Progenitor cell of endocrine pancreas (in vitro differentiated cells): Measurements from ENCODE around the gene GOLM1. TPM values are rescaled to one million over a fixed set of nuclear protein-coding genes. Genes with fewer than 3 reads are reported as not detected.

ENCODE experiments used
- DNase-seq: peaks from one replicate; pipeline ENCODE4 v3.0.0; 2021; ENCODE audit warnings: low spot score; ENCODE audit not compliant: unreplicated experiment
- H3K27ac Mint-ChIP-seq: 2 replicates; pipeline ENCODE4 v1.8.0; 2021; ENCODE audit warnings: mild to moderate bottlenecking, moderate library complexity, mixed read lengths
- H3K27me3 Mint-ChIP-seq: 2 replicates; pipeline ENCODE4 v1.8.0; 2021; ENCODE audit warnings: mixed read lengths
- H3K36me3 Mint-ChIP-seq: 2 replicates; pipeline ENCODE4 v1.8.0; 2022; ENCODE audit warnings: mixed read lengths; ENCODE audit not compliant: insufficient read depth
- H3K4me1 Mint-ChIP-seq: 2 replicates; pipeline ENCODE4 v1.8.0; 2021; ENCODE audit warnings: low read depth, mixed read lengths
- H3K4me3 Mint-ChIP-seq: 2 replicates; pipeline ENCODE4 v1.8.0; 2021; ENCODE audit warnings: low read depth, mild to moderate bottlenecking, moderate library complexity, mixed read lengths
- H3K9me3 Mint-ChIP-seq: 2 replicates; pipeline ENCODE4 v1.8.0; 2021; ENCODE audit warnings: low read depth, mixed read lengths
- total RNA-seq: library from RNA; stranded (reverse); gene quantifications from 2 replicates; pipeline ENCODE4 v1.2.1, GENCODE V29; 2021
- TF ChIP-seq, protein P1 (sequence below): fragments of 200-600 bp; sonication (generic); IDR thresholded peaks from one replicate; pipeline ENCODE4 v1.5.0; 2021; ENCODE audit warnings: antibody characterized with exemption, mild to moderate bottlenecking; ENCODE audit not compliant: unreplicated experiment

GOLM1 gene
- total RNA-seq, 1 donor from 2014 or later: 104 TPM

GRCh38 chr9:86036555-86036954, 62.8 kb downstream of the GOLM1 start:
- H3K4me1 Mint-ChIP-seq: peaks cover 6% of the 10 kb centered on the region
- H3K9me3 Mint-ChIP-seq: peaks cover 3% of the 10 kb centered on the region
- TF ChIP-seq, protein P1, sequence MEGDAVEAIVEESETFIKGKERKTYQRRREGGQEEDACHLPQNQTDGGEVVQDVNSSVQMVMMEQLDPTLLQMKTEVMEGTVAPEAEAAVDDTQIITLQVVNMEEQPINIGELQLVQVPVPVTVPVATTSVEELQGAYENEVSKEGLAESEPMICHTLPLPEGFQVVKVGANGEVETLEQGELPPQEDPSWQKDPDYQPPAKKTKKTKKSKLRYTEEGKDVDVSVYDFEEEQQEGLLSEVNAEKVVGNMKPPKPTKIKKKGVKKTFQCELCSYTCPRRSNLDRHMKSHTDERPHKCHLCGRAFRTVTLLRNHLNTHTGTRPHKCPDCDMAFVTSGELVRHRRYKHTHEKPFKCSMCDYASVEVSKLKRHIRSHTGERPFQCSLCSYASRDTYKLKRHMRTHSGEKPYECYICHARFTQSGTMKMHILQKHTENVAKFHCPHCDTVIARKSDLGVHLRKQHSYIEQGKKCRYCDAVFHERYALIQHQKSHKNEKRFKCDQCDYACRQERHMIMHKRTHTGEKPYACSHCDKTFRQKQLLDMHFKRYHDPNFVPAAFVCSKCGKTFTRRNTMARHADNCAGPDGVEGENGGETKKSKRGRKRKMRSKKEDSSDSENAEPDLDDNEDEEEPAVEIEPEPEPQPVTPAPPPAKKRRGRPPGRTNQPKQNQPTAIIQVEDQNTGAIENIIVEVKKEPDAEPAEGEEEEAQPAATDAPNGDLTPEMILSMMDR: no peak
- no peak overlapping the region for H3K4me3 Mint-ChIP-seq
- H3K36me3 Mint-ChIP-seq: peaks cover 49% of the 10 kb centered on the region
- no peak for DNase-seq
- H3K27ac Mint-ChIP-seq: no peak overlapping the region
- no peaks in the 10 kb centered on the region for H3K27me3 Mint-ChIP-seq

DNA sequence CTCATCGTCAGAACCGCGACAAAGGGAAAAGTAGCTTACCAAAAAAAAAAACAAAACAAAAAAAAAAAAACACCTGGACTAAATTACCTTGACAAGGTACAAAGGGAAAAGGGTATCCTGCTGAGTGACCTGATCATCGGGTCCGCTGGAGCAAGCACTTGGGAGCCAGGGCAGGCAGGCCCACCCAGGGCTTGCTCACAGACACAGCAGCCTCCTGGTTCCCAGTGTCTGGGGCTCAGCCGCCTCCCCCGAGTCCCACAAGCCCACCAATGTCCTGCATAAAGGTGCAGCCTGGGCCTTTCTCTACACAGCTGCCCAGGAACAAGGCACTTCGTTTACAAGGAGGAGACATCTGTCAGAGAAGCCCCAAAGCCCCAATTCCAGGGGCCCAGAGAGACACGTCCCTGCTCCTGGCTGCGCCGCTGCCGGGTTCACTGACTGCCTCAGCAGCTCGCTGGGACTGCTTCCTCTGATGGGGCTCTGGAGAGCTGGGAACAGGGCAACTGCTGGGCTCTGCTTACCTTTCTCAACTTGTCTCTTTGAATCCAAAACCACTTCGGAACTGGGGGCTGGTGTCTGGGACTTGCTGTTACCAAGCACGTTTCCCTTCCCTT, 63.4 kb downstream of the GOLM1 start:
- no peak for DNase-seq
- peaks cover 3% of the 10 kb centered on the region for H3K9me3 Mint-ChIP-seq
- H3K27me3 Mint-ChIP-seq: no peaks in the 10 kb centered on the region
- TF ChIP-seq, protein P1: no peak
- H3K4me3 Mint-ChIP-seq: no peak overlapping the region
- H3K4me1 Mint-ChIP-seq: peaks cover 6% of the 10 kb centered on the region
- H3K27ac Mint-ChIP-seq: peak overlapping the region; percentile 24
- H3K36me3 Mint-ChIP-seq: peaks cover 51% of the 10 kb centered on the region

DNA sequence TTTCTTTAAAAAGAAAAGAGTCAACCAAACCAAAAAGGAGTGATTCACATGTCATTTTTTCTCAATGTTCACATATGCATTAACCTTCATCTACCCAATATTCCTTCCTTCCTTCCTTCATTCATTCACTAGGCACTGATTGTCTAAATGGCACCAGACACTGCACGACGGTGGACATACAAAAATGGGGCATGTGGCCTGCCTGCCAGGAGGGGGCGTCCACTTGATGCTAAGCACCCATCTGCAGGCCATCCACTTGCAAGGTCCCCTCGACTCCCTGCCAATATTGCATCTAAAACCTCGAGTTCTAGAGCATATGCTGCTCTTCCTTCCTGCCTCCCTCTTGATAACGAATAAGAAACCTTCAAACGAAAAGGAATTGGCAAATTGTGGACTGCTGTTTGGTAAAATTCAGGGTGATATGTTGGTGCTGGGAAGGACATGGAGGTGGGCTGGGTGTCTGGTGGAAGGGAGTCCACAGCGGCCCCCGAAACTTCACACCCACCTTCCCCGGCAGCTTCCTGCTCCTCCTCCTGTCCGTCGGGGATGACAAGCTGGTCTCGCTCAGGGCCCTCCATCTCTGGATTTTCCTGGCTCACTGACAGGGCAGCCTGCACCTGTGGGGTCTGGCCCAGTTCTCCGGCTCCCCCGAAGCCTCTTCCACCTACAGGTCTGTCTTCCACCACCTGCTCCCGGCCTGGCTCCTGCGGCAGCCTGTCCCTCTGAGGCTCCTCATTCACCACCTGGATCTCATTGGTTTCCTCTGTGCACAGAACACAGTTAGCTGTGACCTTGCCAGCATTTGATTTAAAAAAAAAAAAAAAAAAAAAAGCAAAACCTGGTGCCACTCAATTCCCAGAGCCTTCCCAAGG, 64.3 kb downstream of the GOLM1 start:
- Mint-ChIP-seq H3K4me1 (peaks cover 6% of the 10 kb centered on the region), H3K9me3 (peaks cover 3% of the 10 kb centered on the region), H3K27me3 (no peaks in the 10 kb centered on the region), H3K36me3 (peaks cover 53% of the 10 kb centered on the region), H3K4me3 (no peak overlapping the region), H3K27ac (no peak overlapping the region)
- TF ChIP-seq, protein P1: peak; percentile 66
- DNase-seq: no peak

DNA sequence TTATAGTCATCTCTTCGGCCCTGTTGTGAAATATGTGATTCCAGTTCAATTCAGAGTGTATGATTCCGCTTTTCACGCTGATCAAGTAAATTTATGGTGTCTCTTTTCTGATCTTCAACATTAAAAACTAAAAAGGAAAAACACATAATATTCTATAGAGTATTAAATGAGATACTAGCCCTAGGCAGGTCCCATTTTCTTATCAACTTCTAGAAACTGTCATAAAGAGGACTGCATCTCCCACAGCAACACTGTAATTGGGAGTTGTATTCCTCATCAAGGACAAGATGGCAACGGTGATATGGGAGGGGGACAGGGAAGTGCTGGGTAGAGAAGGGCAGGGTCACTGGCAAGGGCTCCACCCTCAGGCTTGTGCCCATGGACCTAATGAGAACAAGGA, 71.6 kb downstream of the GOLM1 start:
- Mint-ChIP-seq H3K4me1 (no peaks in the 10 kb centered on the region), H3K27me3 (no peaks in the 10 kb centered on the region), H3K27ac (no peak overlapping the region), H3K36me3 (peaks cover 49% of the 10 kb centered on the region), H3K9me3 (no peaks in the 10 kb centered on the region), H3K4me3 (no peak overlapping the region)
- DNase-seq: no peak
- TF ChIP-seq, protein P1: no peak

DNA sequence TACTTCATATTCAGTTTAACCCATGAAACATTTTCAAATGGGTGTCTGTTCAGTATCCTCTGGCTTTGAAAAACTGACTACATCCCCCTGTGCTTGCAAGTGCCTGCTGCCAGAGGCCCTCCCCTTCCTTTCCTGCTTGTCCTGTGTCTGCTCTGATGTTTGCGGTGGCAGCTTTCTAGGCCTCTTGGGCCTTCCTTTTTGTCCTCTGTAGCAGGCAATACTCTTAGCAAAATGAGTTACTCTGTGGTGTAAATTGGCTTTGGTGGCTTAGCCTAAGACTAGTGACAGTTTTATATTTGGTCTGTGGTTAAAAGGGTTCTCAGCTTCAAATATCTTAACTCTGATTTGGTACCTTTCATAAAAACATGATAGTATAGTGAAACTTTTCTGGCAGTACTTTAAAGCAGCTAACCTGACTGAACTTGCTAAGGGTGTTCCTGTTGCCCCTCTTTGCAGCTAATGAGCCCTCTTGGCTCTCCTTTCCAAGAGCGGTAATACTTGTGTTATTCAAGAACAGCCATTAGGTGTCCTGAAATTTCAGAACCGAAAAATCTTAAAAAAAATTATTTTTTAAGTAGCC, 76.6 kb downstream of the GOLM1 start:
- no peak for DNase-seq
- Mint-ChIP-seq H3K27me3 (no peaks in the 10 kb centered on the region), H3K4me1 (no peaks in the 10 kb centered on the region), H3K4me3 (no peak overlapping the region), H3K27ac (peak overlapping the region; percentile 62), H3K36me3 (peaks cover 46% of the 10 kb centered on the region), H3K9me3 (no peaks in the 10 kb centered on the region)
- TF ChIP-seq, protein P1: no peak
